HepG2 (cell line): Measurements from ENCODE around the gene PRIMA1. TPM values are rescaled to one million over a fixed set of nuclear protein-coding genes. Genes with fewer than 3 reads are reported as not detected.

Experiments used
- ATAC-seq: fragments of 200-7000 bp; cut with Tn5 transposase; 3 replicates; pipeline ENCODE4 v1.9.1; 2020; ENCODE audit warnings: mild to moderate bottlenecking, moderate library complexity
- BruUV-seq: library from RNA; stranded (reverse); fragments of 400-500 nt; replicated peaks from 2 replicates; lab custom pipeline; 2021; lab: Mats Ljungman, UMichigan
- CTCF ChIA-PET: fragments of 300-600 bp; formaldehyde crosslinking; extraction: SDS; loops from one replicate; lab custom pipeline; 2021; ENCODE audit warnings: low total read pairs, inconsistent platforms, low intra/inter-chr PET ratio; lab: Yijun Ruan, JAX
- POLR2A ChIA-PET: fragments of 350-600 bp; sonication (Branson Sonifier 250); formaldehyde crosslinking; loops from one replicate; lab custom pipeline; 2020; ENCODE audit warnings: antibody characterized with exemption, inconsistent platforms; lab: Yijun Ruan, JAX
- DNase-seq: peaks from one replicate; pipeline ENCODE4 v3.0.0-alpha.2; 2015; ENCODE audit warnings: low spot score
- FAIRE-seq: peaks from 3 replicates; lab custom pipeline; 2011; peaks lifted over from hg19 to GRCh38; lab: Jason Lieb, UNC
- H2AFZ ChIP-seq: one replicate; pipeline ENCODE4 v1.6.1; 2011; ENCODE audit warnings: low read length, inconsistent platforms
- H3K27ac ChIP-seq: fragments of 300-600 bp; 3 replicates; pipeline ENCODE4 v1.8.0; 2011; ENCODE audit warnings: mixed run types, mild to moderate bottlenecking, mixed read lengths, low read length, inconsistent platforms; ENCODE audit not compliant: insufficient read depth; ENCODE audit errors: extremely low read length
- H3K27me3 ChIP-seq, 2 experiments: fragments of 200-600 bp in 1 of 2; 2 replicates in 1 of 2; 3 replicates in 1 of 2; pipeline versions ENCODE4 v1.6.0 to v1.8.0; 2011; ENCODE audit warnings: low read length in 2 of 2, mild to moderate bottlenecking in 2 of 2, moderate library complexity in 2 of 2, inconsistent platforms in 1 of 2; ENCODE audit not compliant: insufficient read depth in 2 of 2, control insufficient read depth in 1 of 2
- H3K36me3 ChIP-seq, 2 experiments: fragments of 200-600 bp in 1 of 2; replicated peaks in 1 of 2; 2 replicates in 1 of 2; 3 replicates in 1 of 2; pipeline versions ENCODE4 v1.5.1 to v1.8.0; 2011; ENCODE audit warnings: low read length in 2 of 2, inconsistent platforms in 1 of 2; ENCODE audit not compliant: insufficient read depth in 2 of 2, control insufficient read depth in 1 of 2
- H3K4me1 ChIP-seq: 2 replicates; pipeline ENCODE4 v1.5.1; 2012; ENCODE audit warnings: low read length, inconsistent platforms; ENCODE audit not compliant: insufficient read depth
- H3K4me2 ChIP-seq: 2 replicates; pipeline ENCODE4 v1.6.0; 2011; ENCODE audit warnings: low read depth, low read length, inconsistent platforms
- H3K4me3 ChIP-seq, 3 experiments: fragments of 200-600 bp in 1 of 3; sonication (generic), shearing (Covaris generic) in 1 of 3; replicated peaks in 1 of 3; 2 replicates each; pipeline ENCODE4 v1.5.1; 2011 to 2016; ENCODE audit warnings: low read length in 3 of 3, inconsistent platforms in 2 of 3, low read depth in 2 of 3, mild to moderate bottlenecking in 2 of 3, control low read depth in 1 of 3, mixed read lengths in 1 of 3; ENCODE audit not compliant: insufficient read depth in 1 of 3
- H3K79me2 ChIP-seq: one replicate; pipeline ENCODE4 v1.6.1; 2011; ENCODE audit warnings: low read length, inconsistent platforms; ENCODE audit not compliant: insufficient read depth
- H3K9ac ChIP-seq: 2 replicates; pipeline ENCODE4 v1.6.0; 2011; ENCODE audit warnings: mild to moderate bottlenecking, low read depth, low read length, inconsistent platforms; ENCODE audit not compliant: insufficient read depth
- H3K9me3 ChIP-seq: 2 replicates; pipeline ENCODE4 v1.5.1; 2012; ENCODE audit warnings: mild to moderate bottlenecking, low read length
- H4K20me1 ChIP-seq: 2 replicates; pipeline ENCODE4 v1.6.0; 2011; ENCODE audit warnings: inconsistent platforms, mild to moderate bottlenecking, low read length, moderate library complexity; ENCODE audit not compliant: insufficient read depth
- FUBP1 ChIP-seq: sonication (generic); formaldehyde crosslinking; IDR thresholded peaks from 2 replicates; pipeline ENCODE4 v1.5.1; 2020; ENCODE audit warnings: missing genetic modification reagents, mild to moderate bottlenecking, borderline replicate concordance
- KLF16 ChIP-seq, 2 experiments: sonication (generic) in 1 of 2; formaldehyde crosslinking in 1 of 2; IDR thresholded peaks; 2 replicates each; pipeline versions ENCODE4 v1.6.1 to v1.8.0; 2016 to 2023; ENCODE audit warnings: missing genetic modification reagents in 2 of 2, missing compliant biosample characterization in 1 of 2
- NR0B2 ChIP-seq: sonication (generic); formaldehyde crosslinking; IDR thresholded peaks from 2 replicates; pipeline ENCODE4 v1.4.0; 2020; ENCODE audit warnings: mild to moderate bottlenecking, missing genetic modification reagents
- THRA ChIP-seq: sonication (generic); formaldehyde crosslinking; IDR thresholded peaks from 2 replicates; pipeline ENCODE4 v1.4.0; 2020; ENCODE audit warnings: missing genetic modification reagents, borderline replicate concordance
- ZNF24 ChIP-seq: fragments of 450-650 bp; IDR thresholded peaks from 2 replicates; pipeline ENCODE4 v1.6.1; 2017; ENCODE audit warnings: antibody characterized with exemption, mild to moderate bottlenecking
- WGBS: methylation state at CpG from one replicate; pipeline ENCODE4 v1.1.6; 2017; ENCODE audit warnings: low lambda C conversion rate; 5-methylcytosine and 5-hydroxymethylcytosine counted together
- in situ Hi-C: cut with HindIII; loops from 2 replicates; pipeline ENCODE4 v1.10.0; 2017; ENCODE audit warnings: low pct_unique_long_range_greater_than_20kb; ENCODE audit not compliant: extremely low pct_ligation_motif_present
- intact Hi-C: fragments of 100-400 bp; cut with micrococcal nuclease; formaldehyde crosslinking; loops from one replicate; pipeline ENCODE4 v1.10.0; 2022; ENCODE audit not compliant: unreplicated experiment
- polyA plus RNA-seq, 8 experiments: library from polyadenylated mRNA; depleted of rRNA in 3 of 8; stranded (reverse) in 7 of 8; unstranded in 1 of 8; fragments of >200 nt; fragmentation: Illumina TruSeq in 4 of 8; extraction: Trizol in 4 of 8; gene quantifications; 2 replicates each; pipeline versions ENCODE4 v1.2.1 to v1.2.3, GENCODE V29; 2011 to 2016; ENCODE audit warnings: low read depth in 4 of 8, missing spikeins in 1 of 8, mixed read lengths in 1 of 8; ENCODE audit not compliant: insufficient read depth in 1 of 8
- total RNA-seq, 5 experiments: library from RNA; depleted of rRNA; stranded (reverse); fragments of >200 nt; fragmentation: Illumina TruSeq; extraction: Trizol; gene quantifications; 2 replicates each; pipeline ENCODE4 v1.2.3, GENCODE V29; 2016; ENCODE audit warnings: low read depth in 1 of 5

The PRIMA1 gene
- total and polyA plus RNA-seq, 2 of the 13 experiments (the other 11 are each of a cell fraction or from before 2014, with no cell fraction given), result 2.4 to 3.2 TPM

GRCh38 chr14:93749076-93749420 is 39.2 kb downstream of the PRIMA1 start:
- H3K27me3 ChIP-seq, result no peaks in the 10 kb centered on the region; a peak in 1 of 5 replicates

GRCh38 chr14:93748208-93749075 is 39.8 kb downstream of the PRIMA1 start:
- FAIRE-seq (no peak), ATAC-seq (0 out of 3 replicates have a peak, but pooled peaks have one; percentile 26), DNase-seq (peak; percentile 28)
- in situ Hi-C loops, result no loop called here
- H2AFZ ChIP-seq, result no peak overlapping the region
- peaks cover 21% of the 10 kb centered on the region for H3K4me1 ChIP-seq
- TF ChIP-seq FUBP1, result no peak
- TF ChIP-seq ZNF24, result no peak
- no peak for TF ChIP-seq NR0B2 (CRISPR knock-in tag)
- no peak for TF ChIP-seq THRA (CRISPR knock-in tag)
- H3K36me3 ChIP-seq, result no peaks in the 10 kb centered on the region
- no peaks in the 10 kb centered on the region for H4K20me1 ChIP-seq
- H3K27ac ChIP-seq, result no peak overlapping the region
- 79% methylated on average over 24 of the region's 25 CpGs for WGBS
- H3K4me2 ChIP-seq, result no peak overlapping the region
- no peaks in the 10 kb centered on the region for H3K9me3 ChIP-seq
- H3K79me2 ChIP-seq, result no peaks in the 10 kb centered on the region
- ChIA-PET POLR2A (no interaction called here), CTCF (no interaction called here)
- no peak overlapping the region for H3K4me3 ChIP-seq
- H3K27me3 ChIP-seq, result no peaks in the 10 kb centered on the region; a peak in 1 of 5 replicates
- no peak overlapping the region for H3K9ac ChIP-seq
- intact Hi-C loops, result no loop called here
- no TSS peak for BruUV-seq

More at GRCh38 chr14:93749076-93749420, 39.2 kb downstream of the PRIMA1 start:
- POLR2A ChIA-PET, result no interaction called here
- no peak for TF ChIP-seq KLF16 (CRISPR knock-in tag; IDR thresholded peaks at IDR 0.05)
- no peaks in the 10 kb centered on the region for H3K9me3 ChIP-seq
- peaks cover 21% of the 10 kb centered on the region for H3K4me1 ChIP-seq
- H3K4me2 ChIP-seq, result no peak overlapping the region
- no peaks in the 10 kb centered on the region for H3K36me3 ChIP-seq
- no peak for ATAC-seq
- no peak overlapping the region for H3K9ac ChIP-seq
- DNase-seq, result no peak
- intact Hi-C loops, result no loop called here
- H3K27ac ChIP-seq, result no peak overlapping the region
- no peak overlapping the region for H3K4me3 ChIP-seq
- CTCF ChIA-PET, result no interaction called here
- no peak for FAIRE-seq
- no peaks in the 10 kb centered on the region for H3K79me2 ChIP-seq
- H4K20me1 ChIP-seq, result no peaks in the 10 kb centered on the region
- H2AFZ ChIP-seq, result no peak overlapping the region
- in situ Hi-C loops, result no loop called here
- WGBS, result 92% methylated on average over 7 of the region's 8 CpGs
- no TSS peak for BruUV-seq
